Ovary (tissue), 3 donors: Measurements from ENCODE around the gene DYNC1H1.

ENCODE experiments used
- CTCF ChIP-seq, 3 donors: fragments of 450-650 bp in 2 of 3; fragments of 200-600 bp in 1 of 3; IDR thresholded peaks; one replicate each; pipeline versions ENCODE4 v1.5.1 to v1.8.0; 2016 to 2022; ENCODE audit warnings: antibody characterized with exemption in 3 of 3, mild to moderate bottlenecking in 1 of 3
- EP300 ChIP-seq: sonication (generic); formaldehyde crosslinking; IDR thresholded peaks from one replicate; pipeline ENCODE4 v1.6.1; 2017; ENCODE audit warnings: antibody characterized with exemption
- POLR2A ChIP-seq: fragments of 450-650 bp; IDR thresholded peaks from one replicate; pipeline ENCODE4 v1.6.1; 2017; ENCODE audit warnings: antibody characterized with exemption, mild to moderate bottlenecking, moderate library complexity
- donor health status: DM: no; HTN: no; CAD: no.

DNA sequence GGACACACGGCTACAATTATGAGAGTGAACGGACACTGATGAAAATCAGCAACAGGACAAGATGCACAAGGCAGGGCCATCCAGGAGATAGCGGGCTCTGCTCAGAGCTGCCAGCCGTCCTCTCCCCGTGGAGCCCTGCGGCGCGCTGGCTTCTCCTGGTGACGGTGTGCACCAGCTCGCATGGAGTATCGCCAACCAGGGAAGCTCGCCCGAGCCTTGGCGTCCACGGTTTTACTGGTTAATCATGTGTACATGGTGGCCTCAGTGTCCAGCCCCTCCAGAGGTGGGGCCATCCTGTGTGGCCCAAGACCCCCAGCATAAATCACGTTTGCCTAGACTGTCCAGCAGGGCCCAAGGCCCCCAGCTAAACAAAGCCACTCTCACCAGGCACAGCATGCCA is 31.2 kb upstream of the DYNC1H1 start:
- TF ChIP-seq CTCF (IDR thresholded peaks at IDR 0.05) = no peak
- TF ChIP-seq POLR2A = no peak
- no peak for TF ChIP-seq EP300
